ENCODE data around the gene SLC7A14.
"Not testable (repeated sequence)": the region's sequence is repeated elsewhere in the genome, so short reads cannot be mapped to it uniquely, and the experiment has no call there.

The SLC7A14 gene

DNA sequence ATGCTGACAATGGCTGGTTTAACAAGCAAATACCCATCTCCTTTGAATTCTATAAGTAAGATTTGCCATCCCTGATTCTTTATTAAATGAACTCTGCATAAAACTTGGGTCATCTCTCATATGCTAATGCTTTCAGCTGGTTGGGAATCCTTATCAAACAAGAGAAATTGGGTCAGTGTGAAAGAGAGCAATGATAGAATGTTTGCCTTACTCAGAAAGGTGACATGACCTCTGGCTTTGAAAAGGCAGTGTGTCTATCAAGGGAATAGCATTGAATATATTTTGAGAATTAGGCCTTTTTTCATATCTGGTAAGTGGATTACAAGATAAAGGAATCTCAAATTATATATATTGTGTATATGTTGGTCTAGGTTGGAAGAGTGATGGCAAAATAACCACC, 8.7 kb upstream of the SLC7A14 start:
- DNase-seq (ENCODE audit: low read depth in 2 of 2) = no peak

DNA sequence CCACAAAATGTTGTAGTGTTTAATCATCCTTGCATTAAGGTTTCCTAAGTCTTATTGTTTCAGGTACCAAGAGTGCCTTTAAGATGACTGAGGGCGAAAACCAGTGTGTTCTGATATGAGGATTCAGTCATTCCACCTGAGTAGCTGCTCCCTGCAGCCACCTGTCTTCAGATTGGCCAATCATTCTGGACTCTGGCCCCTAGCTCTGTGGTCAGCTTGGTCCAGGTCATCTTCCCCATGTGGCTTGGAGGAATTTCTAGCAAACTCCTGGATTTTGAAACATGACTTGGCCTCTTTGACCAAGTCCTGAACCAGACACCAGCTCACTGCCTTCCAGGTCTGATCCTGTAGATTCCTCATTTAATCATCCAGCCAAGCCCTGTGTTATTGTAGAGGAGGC, 7.8 kb upstream of the SLC7A14 start:
- DNase-seq (ENCODE audit: low read depth in 2 of 2) = no peak

DNA sequence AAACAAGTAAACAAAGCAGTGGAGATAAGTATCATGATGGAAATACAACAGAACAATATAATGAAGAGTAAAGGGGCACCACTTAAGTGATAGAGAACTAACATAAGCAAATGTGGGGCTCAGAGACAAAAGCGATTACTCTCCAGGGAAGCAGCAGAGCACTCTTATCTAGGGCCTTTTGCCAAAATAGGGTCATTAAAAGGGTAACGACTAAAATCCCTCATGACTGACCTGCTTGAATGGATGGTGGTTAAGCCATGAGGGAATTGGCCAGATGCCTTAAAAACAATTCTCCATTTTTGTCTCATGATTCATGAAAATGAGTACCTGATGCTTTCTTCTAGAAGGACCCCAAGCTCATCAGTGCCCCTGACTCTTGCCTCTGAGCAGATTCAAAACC, 3.2 kb upstream of the SLC7A14 start:
- no peak for DNase-seq (ENCODE audit: low read depth in 2 of 2)

DNA sequence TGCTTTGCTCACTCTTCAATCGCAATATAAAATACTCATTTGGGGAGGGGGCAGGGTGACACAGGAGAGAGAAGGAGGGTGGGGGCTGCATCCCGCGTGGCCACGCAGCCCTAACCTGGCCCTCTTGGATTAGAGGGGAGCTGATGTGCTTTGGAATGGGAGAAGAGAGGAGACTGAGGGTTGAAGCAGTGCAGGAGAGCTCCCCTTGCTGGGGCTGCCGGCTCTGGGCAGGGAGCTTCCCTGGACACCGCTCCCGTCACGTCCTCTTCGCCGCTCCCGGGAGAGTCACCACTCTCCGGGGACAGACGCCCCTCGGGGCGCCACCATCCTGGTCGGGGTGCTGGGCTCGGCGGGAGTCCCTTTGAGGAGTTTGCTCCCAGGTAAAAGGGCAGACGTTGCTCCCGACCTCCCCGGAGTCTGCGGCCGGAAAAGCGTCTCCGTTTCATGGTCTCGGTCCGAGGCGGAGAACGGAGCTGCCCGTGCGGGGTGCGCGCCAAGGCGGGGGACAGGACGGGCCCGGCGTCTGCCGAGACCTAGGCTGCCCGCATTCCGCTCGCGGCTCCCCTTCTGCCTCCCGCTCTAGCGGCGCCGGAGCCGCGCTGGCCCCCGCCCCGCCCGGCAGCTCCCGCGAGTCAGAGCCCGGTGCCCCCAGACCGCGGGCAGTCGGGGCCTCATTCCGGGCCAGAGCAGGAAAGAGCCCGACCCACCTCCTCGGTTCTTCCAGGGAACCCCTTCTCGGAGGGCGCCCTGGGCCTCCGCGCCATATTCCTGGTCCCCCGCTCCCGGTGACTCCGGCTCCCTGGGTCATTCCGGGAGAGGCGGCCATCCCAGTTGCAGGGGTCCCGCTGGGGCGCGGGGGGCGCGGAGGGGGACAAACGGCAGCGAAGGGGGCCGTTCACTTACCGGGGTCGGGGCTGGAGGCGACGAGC, 603 bp downstream of the SLC7A14 start:
- no peak for DNase-seq (ENCODE audit: low read depth in 2 of 2)

DNA sequence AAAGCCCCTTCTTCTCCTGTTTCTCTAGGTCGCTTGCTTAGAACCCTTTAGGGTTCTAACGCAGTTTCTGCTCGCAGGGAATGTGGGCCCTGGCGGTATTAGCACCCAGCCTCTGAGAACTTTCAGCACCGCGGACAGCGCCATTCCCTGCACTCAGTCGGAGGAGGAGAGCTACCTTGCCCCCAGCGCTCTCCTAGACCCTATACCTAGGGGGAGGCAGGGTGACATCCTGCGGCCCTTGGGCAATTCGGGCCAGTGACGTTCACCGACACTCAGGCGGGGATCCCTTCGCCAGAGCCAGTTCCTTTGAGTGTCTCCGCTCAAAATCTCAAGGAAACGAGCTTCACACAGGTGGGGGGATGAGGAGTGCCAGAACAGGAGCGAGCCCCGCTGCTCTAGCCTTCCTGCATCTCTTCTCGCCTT, 1.3 kb downstream of the SLC7A14 start:
- DNase-seq (ENCODE audit: low read depth in 2 of 2) = peak in 1 of 2 donors; percentile 19

DNA sequence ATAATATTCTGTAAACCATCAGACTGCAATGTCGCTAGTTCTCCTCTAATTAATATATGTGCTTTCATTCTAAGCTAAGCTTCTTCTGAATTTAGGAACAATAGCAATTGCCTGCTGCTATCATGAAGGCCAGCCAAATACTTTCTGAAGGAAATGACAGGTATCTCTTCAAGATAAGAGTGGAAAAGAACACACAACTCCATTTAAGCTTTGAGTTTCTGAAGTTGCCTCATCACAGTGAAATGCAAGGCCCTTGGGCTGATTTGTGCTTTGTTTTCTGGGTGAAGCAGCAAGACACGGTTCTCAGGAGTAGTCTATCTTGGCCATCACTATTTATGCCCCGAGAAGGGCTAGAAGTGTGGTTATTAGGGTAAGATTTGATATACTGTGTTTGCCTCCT, 6.2 kb downstream of the SLC7A14 start:
- no peak for DNase-seq (ENCODE audit: low read depth in 2 of 2)

DNA sequence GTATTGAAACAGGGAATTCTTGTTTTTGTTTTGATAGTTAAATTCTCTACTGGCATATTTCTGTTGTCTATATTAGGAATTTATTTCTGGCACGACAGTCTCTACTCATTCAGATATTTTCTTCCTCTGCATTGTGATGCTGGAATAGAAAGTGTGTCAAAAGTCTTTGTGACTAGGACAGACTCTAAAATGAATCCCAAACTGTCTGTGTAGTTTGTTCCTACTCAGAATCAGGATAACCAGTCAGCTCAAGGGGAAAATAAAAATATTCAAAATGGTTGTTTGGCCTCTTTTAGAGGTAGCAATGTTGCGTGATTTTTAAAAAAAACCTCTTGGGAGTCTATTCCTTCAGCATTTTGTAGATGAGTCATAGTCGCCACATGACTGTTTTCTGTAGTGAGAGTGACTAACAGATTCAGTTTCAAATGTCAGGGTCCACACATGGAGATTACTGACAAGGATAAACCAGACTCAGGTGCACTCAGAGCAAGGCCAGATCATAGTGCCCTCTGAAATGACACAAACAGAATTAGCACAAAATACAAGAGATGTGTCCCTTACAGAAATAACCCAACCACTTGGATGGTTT, 13.1 kb downstream of the SLC7A14 start:
- DNase-seq (ENCODE audit: low read depth in 2 of 2) = peak in 1 of 2 donors; percentile 12

DNA sequence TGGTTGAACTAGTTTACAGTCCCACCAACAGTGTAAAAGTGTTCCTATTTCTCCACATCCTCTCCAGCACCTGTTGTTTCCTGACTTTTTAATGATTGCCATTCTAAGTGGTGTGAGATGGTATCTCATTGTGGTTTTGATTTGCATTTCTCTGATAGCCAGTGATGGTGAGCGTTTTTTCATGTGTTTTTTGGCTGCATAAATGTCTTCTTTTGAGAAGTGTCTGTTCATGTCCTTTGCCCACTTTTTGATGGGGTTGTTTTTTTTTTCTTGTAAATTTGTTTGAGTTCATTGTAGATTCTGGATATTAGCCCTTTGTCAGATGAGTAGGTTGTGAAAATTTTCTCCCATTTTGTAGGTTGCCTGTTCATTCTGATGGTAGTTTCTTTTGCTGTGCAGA, 18.3 kb downstream of the SLC7A14 start:
- not testable (repeated sequence) for DNase-seq (ENCODE audit: low read depth in 2 of 2)

DNA sequence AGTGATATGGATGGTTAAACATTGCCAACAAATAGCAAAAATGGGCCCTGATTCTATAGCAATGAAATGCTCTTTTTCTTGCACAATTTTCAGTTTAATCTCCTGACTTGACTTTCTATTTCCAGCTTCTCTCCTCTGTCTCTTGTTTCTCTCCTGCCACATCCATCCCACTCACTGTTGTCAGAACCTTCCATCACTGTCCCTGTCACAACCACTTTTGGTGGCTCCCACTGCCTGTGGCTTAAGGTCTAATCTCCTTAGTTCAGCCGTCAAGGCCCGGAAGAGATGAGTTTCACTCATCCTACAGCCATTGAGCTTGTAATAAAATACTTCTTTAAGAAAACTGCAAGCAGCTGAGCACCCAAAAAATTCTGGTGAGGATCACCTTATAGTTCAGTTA, 19.5 kb downstream of the SLC7A14 start:
- no peak for DNase-seq (ENCODE audit: low read depth in 2 of 2)

DNA sequence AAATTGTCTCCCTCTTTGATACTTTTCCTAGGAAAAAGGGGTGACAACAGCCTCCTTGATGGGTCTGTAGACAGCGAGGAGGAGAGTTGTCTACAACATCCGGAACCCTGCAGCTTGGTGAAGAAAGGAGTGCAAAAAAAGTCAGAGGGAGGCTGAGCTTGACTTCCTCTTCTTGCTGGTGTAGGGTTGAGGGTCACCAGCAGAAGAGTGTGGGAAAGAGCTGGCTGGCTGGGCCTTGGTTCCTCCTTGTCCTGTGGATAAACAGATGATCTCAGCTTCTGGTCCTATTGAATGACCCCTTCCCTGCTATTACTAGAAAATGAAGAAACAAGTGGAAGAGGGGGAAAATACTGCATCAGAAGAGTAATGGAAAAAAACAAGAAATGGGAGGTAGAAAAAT, 20.4 kb downstream of the SLC7A14 start:
- no peak for DNase-seq (ENCODE audit: low read depth in 2 of 2)

DNA sequence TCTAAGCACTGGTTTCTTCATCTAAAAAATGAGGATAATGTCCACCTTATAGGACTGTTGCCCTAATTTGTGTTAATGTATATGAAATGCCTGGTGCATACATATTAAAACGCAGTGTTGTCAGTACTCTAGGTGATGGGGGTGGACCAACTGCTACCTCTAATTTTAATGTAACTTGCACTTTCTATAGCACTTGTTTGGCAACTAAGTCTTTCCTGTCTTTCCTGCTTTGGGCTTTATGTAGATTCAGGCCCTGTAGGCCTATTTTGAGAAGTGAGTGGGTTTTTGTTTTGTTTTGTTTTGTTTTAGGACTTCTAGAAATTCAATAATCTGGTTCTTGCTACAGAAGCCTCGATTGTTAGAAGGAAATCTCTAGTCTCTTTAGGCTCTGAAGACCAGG, 21.2 kb downstream of the SLC7A14 start:
- DNase-seq (ENCODE audit: low read depth in 2 of 2) = no peak

DNA sequence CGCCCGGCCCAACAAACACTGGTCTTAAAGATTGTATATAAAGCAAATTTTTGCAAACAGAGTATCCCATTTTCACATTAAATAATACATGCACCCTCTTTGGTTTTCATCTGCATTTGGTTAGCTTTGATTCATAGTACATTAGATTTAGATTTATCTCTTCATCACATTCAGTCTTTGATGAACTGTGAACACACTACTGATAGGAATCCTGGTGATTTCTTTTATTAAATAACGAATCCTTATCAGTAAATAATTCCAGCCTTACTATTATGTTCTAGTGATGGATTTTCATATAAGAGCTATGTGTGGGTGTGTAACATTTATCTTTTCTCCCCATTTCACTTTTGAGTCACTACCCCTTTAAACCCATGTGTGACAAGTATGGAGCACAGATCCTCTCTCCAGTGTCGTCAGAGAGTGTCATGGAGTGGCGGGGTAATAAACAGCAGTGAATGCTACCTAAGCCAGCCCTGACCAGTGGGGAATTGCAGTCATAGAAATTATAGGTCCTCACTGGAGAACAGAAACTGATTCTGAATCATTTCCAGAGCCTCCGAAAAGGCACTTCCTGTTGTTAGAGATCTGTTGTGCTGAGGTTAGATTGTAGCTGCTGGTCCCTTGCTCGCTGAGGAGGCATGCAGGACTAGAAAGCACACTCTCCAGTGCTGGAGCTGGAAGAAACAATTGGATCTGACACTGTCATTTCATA, 22.0 kb downstream of the SLC7A14 start:
- DNase-seq (ENCODE audit: low read depth in 2 of 2) = no peak

DNA sequence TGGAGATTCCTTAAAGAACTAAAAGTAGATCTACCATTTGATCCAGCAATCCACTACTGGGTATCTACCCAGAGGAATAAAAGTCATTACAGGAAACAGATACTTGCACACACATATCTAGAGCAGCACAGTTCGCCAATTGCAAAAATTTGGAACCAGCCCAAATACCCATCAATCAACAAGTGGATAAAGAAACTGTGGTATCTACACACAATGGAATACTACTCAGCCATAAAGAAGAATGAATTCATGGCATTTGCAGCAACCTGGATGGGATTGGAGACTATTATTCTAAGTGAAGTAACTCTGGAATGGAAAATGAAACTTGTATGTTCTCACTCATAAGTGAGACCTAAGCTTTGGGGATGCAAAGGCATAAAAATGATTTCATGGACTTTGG, 23.8 kb downstream of the SLC7A14 start:
- no peak for DNase-seq (ENCODE audit: low read depth in 2 of 2)

DNA sequence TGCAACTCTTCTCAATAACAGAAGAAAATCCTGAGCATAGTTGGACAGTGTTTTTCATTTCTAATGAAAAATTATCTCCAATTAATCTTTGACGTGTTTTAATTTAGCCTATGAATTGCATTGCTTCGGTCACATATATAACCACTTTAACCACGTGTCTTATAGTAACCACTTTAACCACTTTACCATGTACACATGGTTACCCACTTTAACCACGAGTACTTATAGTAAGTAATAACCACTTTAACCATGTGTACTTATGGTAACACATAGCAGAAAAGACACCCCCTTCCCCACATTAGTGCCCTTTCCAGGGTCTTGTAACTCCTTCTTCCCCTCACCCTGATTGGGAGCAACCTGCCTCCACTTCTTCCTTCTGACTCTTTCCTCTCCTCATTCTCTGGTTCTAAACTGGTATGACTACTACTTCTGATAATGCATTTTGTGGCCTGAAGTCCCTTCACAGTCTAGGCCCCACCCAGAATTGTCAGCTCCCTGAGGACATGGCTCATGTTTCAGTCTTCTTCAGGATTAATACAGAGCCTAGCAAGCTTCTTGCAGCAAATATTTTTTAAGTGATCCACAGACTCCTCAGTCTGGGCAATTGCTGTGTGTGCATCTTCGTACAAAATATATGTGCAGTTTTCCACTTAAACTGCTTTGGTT, 25.0 kb downstream of the SLC7A14 start:
- DNase-seq (ENCODE audit: low read depth in 2 of 2) = no peak

DNA sequence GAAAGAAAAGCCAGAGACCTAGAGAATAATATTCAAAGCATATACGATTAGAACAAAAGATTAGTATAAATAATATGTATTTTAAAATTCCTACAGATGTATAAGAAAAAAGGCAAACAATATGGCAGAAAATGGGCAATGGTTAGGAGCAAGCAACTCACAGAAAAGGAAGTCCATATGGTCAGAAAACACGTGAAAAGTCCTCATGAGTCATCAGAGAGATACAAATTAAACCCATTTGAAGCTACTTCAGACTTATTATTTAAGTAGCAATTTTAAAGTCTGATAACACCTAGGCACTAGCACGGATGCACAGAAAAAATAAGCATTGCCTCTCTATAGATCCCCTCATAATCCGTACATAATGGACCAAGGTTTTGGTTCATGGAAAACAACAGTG, 25.6 kb downstream of the SLC7A14 start:
- no peak for DNase-seq (ENCODE audit: low read depth in 2 of 2)

DNA sequence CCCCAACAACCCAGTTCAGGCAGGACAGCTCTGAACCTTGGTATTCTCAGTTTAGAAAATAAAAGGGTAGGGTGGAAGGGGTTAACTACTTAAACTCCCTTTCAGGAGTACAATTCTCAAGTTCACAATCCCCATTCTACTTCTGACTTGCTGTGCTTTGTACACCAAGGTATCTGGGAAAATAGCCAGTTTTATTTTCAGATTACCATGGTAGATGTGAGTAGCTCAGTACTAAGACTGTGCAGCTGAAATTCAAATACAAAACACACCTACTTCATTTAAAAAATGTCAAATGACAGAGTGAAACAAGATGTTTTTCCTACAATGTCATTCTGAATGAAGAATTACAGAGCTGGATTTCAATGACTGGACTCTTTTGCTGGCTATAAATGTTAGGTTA, 27.4 kb downstream of the SLC7A14 start:
- DNase-seq (ENCODE audit: low read depth in 2 of 2) = no peak

DNA sequence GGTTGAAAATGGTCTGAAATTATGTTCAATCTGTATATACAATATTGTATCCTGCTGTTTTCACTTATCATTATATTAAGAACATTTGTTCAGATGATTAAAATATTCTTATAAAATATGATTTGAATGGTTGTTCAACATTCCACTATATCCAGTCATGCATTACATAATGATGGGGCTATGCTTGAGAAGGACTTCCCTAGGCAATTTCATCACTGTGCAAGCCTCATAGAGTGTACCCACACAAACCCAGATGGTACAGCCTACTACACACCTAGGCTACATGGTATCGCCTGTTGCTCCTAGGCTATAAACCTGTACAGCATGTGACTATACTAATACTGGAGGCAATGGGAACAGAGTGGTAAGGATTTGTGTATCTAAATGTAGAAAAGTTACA, 30.5 kb downstream of the SLC7A14 start:
- DNase-seq (ENCODE audit: low read depth in 2 of 2) = no peak

DNA sequence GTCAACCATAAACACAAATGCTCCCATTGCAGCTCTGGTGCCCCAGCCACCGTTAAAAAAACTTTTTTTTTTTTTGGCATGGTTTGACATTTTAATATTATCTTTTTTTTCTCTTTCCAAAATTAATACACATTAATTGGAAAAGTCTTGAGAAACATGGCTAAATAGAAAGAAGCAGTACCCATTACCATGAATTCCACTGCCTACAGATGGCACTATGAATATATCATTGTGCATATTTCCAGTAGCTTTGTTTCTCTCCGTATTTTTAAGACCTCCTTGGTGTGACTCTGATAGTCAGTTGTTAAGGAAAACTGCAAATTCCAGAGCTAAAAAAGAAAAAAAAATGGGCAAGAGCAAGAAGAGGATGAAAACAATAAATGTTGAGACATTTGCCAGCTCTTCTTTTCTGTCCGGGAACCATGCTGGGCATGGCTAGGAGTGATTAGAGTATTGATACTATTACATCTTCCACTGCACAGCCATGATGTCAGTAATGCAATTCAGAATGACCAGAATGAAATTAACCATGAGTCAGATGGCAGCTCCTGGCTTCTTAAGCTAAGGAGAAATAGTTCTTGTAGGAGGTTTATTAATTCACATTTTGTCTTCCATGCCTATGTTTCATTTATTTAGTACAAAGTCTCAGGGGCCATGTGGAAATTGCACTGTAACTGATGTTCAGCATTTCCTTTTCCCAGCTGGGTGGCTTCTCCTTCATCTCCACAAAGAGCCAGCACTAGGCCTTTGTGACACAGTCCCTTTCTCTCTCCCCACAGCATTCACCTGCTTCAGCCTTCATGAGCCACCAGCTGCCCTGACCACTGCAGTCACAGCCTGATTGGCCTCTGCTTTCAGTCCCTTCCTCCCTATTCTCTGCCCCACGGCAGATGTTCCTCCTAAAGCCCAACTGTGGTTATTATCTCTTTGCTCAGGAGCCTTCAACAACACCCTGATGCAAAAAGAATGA, 31.8 kb downstream of the SLC7A14 start:
- no peak for DNase-seq (ENCODE audit: low read depth in 2 of 2)

DNA sequence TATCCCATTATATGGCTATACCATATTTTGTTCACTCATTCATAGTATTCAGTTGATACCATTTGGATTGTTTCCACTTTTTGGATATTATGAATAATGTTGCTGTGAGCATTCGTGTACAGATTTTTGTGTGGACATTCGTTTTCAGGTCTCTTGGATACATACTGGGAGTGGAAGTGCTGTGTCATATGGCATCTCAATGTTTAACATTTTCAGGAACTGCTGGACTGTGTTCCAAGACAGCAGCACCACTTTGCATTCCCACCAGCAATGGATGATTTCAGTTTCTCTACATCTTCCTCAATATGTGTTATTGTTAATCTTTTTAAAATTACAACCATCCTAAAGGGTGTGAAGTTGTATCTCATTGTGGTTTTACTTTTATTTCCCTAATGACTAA, 34.6 kb downstream of the SLC7A14 start:
- no peak for DNase-seq (ENCODE audit: low read depth in 2 of 2)

DNA sequence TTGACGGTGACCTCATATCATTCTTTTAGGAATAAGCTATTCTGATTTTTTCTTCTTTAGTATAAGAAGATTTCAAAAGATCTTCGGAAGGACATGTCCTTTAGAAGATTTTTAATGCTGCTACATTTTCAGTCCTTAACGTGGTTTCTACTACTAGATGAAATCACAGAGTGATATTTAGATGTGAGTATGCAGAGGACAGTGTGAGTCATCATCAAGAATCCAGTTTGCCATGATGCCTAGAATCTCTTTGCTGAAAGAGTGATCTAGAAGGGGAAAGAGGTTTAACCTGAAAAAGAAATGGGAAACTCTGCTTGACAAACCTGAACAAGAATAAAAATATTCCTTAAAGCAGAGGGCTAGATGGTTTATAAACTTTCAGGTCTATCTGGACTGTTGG, 43.2 kb downstream of the SLC7A14 start:
- no peak for DNase-seq (ENCODE audit: low read depth in 2 of 2)

DNA sequence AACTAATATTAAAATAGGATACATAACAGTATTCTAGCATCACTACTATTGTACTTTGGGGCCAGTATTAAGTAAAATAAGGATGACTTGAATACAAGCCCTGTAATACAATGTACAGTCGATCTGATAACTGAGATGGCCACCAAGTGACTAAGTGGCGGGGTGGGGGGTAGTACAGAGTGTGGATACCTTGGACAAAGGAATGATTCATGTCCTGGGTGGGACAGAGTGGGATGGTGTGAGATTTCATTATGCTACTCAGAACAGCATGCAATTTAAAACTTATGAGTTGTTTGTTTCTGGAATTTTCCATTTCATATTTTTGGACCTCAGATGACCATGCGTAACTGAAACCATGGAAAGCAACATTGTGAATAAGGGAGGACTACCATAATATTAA, 46.0 kb downstream of the SLC7A14 start:
- no peak for DNase-seq (ENCODE audit: low read depth in 2 of 2)

Measured in stimulated activated CD8-positive, alpha-beta memory T cell treated with anti-CD3 and anti-CD28 coated beads, Interleukin-15, amount 100 ng/mL, for 48 hours (primary cell).